H1 (cell line): ENCODE measurements around the gene MRPL45. TPM values are rescaled to one million over a fixed set of nuclear protein-coding genes. Genes with fewer than 3 reads are reported as not detected.

Experiments
- CTCF ChIA-PET: fragments of 300-600 bp; sonication (Branson Sonifier 250); formaldehyde crosslinking; loops from one replicate; lab custom pipeline; 2021; ENCODE audit not compliant: partially characterized antibody; lab: Charles Lee
- POLR2A ChIA-PET: fragments of 300-600 bp; sonication (Branson Sonifier 250); formaldehyde crosslinking; loops from one replicate; lab custom pipeline; 2021; ENCODE audit warnings: inconsistent platforms; ENCODE audit not compliant: partially characterized antibody; lab: Charles Lee
- DNase-seq, 2 experiments: peaks; one replicate each; pipeline versions ENCODE4 v3.0.0 to v3.0.0-alpha.2; 2010 to 2022; ENCODE audit warnings: low spot score in 2 of 2, low read depth in 1 of 2, mixed read lengths in 1 of 2
- FAIRE-seq: peaks from 2 replicates; lab custom pipeline; 2011; peaks lifted over from hg19 to GRCh38; lab: Jason Lieb, UNC
- H2AFZ ChIP-seq: 2 replicates; pipeline ENCODE4 v1.8.1; 2012; ENCODE audit warnings: low read length, inconsistent platforms
- H2AK5ac ChIP-seq: 2 replicates; pipeline ENCODE4 v1.6.1; 2013; ENCODE audit warnings: low read depth, low read length
- H2BK120ac ChIP-seq: replicated peaks from 2 replicates; pipeline ENCODE3; 2013; ENCODE audit warnings: low read depth, low read length, inconsistent platforms
- H2BK12ac ChIP-seq: 2 replicates; pipeline ENCODE4 v1.6.1; 2013; ENCODE audit warnings: low read depth, low read length
- H2BK15ac ChIP-seq: 2 replicates; pipeline ENCODE4 v1.6.1; 2013; ENCODE audit warnings: low read length
- H2BK20ac ChIP-seq: 2 replicates; pipeline ENCODE4 v1.6.1; 2013; ENCODE audit warnings: low read length
- H2BK5ac ChIP-seq: 2 replicates; pipeline ENCODE4 v1.6.1; 2013; ENCODE audit warnings: low read depth, low read length
- H3K14ac ChIP-seq: 2 replicates; pipeline ENCODE4 v1.6.1; 2013; ENCODE audit warnings: inconsistent platforms; ENCODE audit not compliant: insufficient read length
- H3K18ac ChIP-seq: 2 replicates; pipeline ENCODE4 v1.6.1; 2013; ENCODE audit warnings: low read length; ENCODE audit errors: extremely low read depth
- H3K23ac ChIP-seq: 2 replicates; pipeline ENCODE4 v1.6.1; 2013; ENCODE audit warnings: inconsistent platforms; ENCODE audit not compliant: insufficient read length
- H3K23me2 ChIP-seq: 2 replicates; pipeline ENCODE4 v1.6.1; 2013; ENCODE audit warnings: low read depth, low read length
- H3K27ac ChIP-seq: 2 replicates; pipeline ENCODE4 v1.6.1; 2011; ENCODE audit warnings: low read depth, low read length, inconsistent platforms
- H3K27me3 ChIP-seq, 4 experiments: replicated peaks in 1 of 4; 1 replicate in 1 of 4; 2 replicates in 3 of 4; pipeline versions ENCODE4 v1.6.1 to v1.8.1; 2011 to 2013; ENCODE audit warnings: low read length in 3 of 4, mild to moderate bottlenecking in 3 of 4, inconsistent platforms in 2 of 4, mixed read lengths in 2 of 4, moderate library complexity in 1 of 4; ENCODE audit not compliant: control insufficient read depth in 3 of 4, insufficient read depth in 3 of 4; ENCODE audit errors: extremely low read depth in 1 of 4
- H3K36me3 ChIP-seq, 4 experiments: 2 replicates each; pipeline versions ENCODE4 v1.6.1 to v1.8.1; 2011 to 2013; ENCODE audit warnings: mild to moderate bottlenecking in 4 of 4, low read length in 3 of 4, moderate library complexity in 2 of 4, control low read depth in 1 of 4, inconsistent platforms in 1 of 4; ENCODE audit not compliant: insufficient read depth in 4 of 4, control insufficient read depth in 2 of 4
- H3K4ac ChIP-seq: replicated peaks from 2 replicates; pipeline ENCODE3; 2013; ENCODE audit warnings: low read length, low read depth, mixed read lengths, inconsistent platforms; ENCODE audit not compliant: insufficient read length
- H3K4me1 ChIP-seq, 4 experiments: replicated peaks in 1 of 4; 1 replicate in 1 of 4; 2 replicates in 3 of 4; pipeline versions ENCODE4 v1.6.1 to v1.8.1; 2011 to 2013; ENCODE audit warnings: low read length in 3 of 4, inconsistent platforms in 2 of 4, mixed read lengths in 1 of 4; ENCODE audit not compliant: insufficient read depth in 4 of 4, control insufficient read depth in 3 of 4
- H3K4me2 ChIP-seq, 2 experiments: 2 replicates each; pipeline versions ENCODE4 v1.6.1 to v1.8.1; 2011 to 2013; ENCODE audit warnings: low read depth in 2 of 2, low read length in 2 of 2, control low read depth in 1 of 2, inconsistent platforms in 1 of 2, mild to moderate bottlenecking in 1 of 2; ENCODE audit not compliant: insufficient read depth in 1 of 2
- H3K4me3 ChIP-seq, 4 experiments: fragments of 200-600, 300-600 bp in 1 of 4; sonication (generic), shearing (Covaris generic), sonication (Bioruptor Twin) in 1 of 4; 2 replicates each; pipeline versions ENCODE4 v1.5.1 to v1.8.1; 2011 to 2016; ENCODE audit warnings: low read length in 4 of 4, low read depth in 3 of 4, control low read depth in 2 of 4, inconsistent platforms in 2 of 4, mild to moderate bottlenecking in 2 of 4, mixed read lengths in 1 of 4, moderate library complexity in 1 of 4; ENCODE audit not compliant: insufficient read depth in 2 of 4; ENCODE audit errors: extremely low read depth in 1 of 4
- H3K56ac ChIP-seq: replicated peaks from 2 replicates; pipeline ENCODE3; 2013; ENCODE audit warnings: low read depth, mild to moderate bottlenecking, mixed read lengths, low read length, inconsistent platforms; ENCODE audit not compliant: insufficient read length
- H3K79me1 ChIP-seq: 2 replicates; pipeline ENCODE4 v1.6.1; 2013; ENCODE audit warnings: low read depth, low read length, control low read depth
- H3K79me2 ChIP-seq, 2 experiments: 2 replicates each; pipeline versions ENCODE4 v1.6.1 to v1.8.1; 2012 to 2013; ENCODE audit warnings: low read length in 2 of 2, mild to moderate bottlenecking in 2 of 2, inconsistent platforms in 1 of 2; ENCODE audit not compliant: insufficient read depth in 2 of 2, control insufficient read depth in 1 of 2
- H3K9ac ChIP-seq, 4 experiments: replicated peaks in 1 of 4; 1 replicate in 1 of 4; 2 replicates in 3 of 4; pipeline versions ENCODE4 v1.6.1 to v1.8.1; 2011 to 2013; ENCODE audit warnings: low read depth in 3 of 4, low read length in 3 of 4, control low read depth in 2 of 4, mild to moderate bottlenecking in 2 of 4, moderate library complexity in 2 of 4, inconsistent platforms in 1 of 4; ENCODE audit errors: extremely low read depth in 1 of 4
- H3K9me3 ChIP-seq, 2 experiments: 2 replicates each; pipeline versions ENCODE4 v1.6.1 to v1.8.1; 2012 to 2013; ENCODE audit warnings: mild to moderate bottlenecking in 2 of 2, moderate library complexity in 2 of 2, control low read depth in 1 of 2, inconsistent platforms in 1 of 2, low read depth in 1 of 2, low read length in 1 of 2, mixed read lengths in 1 of 2; ENCODE audit not compliant: insufficient read depth in 2 of 2
- H4K20me1 ChIP-seq, 2 experiments: replicated peaks in 1 of 2; 2 replicates each; pipeline versions ENCODE3 to v1.8.1; 2011 to 2013; ENCODE audit warnings: inconsistent platforms in 2 of 2, low read length in 2 of 2, mild to moderate bottlenecking in 1 of 2; ENCODE audit not compliant: insufficient read depth in 2 of 2, control insufficient read depth in 1 of 2
- H4K5ac ChIP-seq: 2 replicates; pipeline ENCODE4 v1.6.1; 2013; ENCODE audit warnings: low read length, low read depth, mixed read lengths, inconsistent platforms; ENCODE audit not compliant: insufficient read length
- H4K8ac ChIP-seq: 2 replicates; pipeline ENCODE4 v1.8.0; 2013; ENCODE audit warnings: mild to moderate bottlenecking, moderate library complexity, low read length, inconsistent platforms; ENCODE audit not compliant: insufficient read depth; ENCODE audit errors: extremely low read depth
- H4K91ac ChIP-seq: replicated peaks from 2 replicates; pipeline ENCODE3; 2013; ENCODE audit warnings: low read length, mixed read lengths, inconsistent platforms; ENCODE audit not compliant: insufficient read length
- CBX5 ChIP-seq: fragments of 300-800, 300-1000 bp; sonication (generic); IDR thresholded peaks from 2 replicates; pipeline ENCODE4 v1.7.1; 2016; ENCODE audit warnings: antibody characterized with exemption, low read length, low read depth
- NANOG ChIP-seq: IDR thresholded peaks from 2 replicates; pipeline ENCODE4 v1.6.1; 2011; ENCODE audit warnings: low read length, low read depth, mild to moderate bottlenecking, inconsistent platforms; ENCODE audit not compliant: insufficient read depth, poor library complexity, severe bottlenecking
- SAP30 ChIP-seq: fragments of 300-600 bp; sonication (generic); IDR thresholded peaks from 2 replicates; pipeline ENCODE4 v1.7.1; 2012; ENCODE audit warnings: low read length, moderate library complexity, mild to moderate bottlenecking, inconsistent platforms; ENCODE audit not compliant: insufficient read depth, insufficient replicate concordance
- SIX5 ChIP-seq: IDR thresholded peaks from 2 replicates; pipeline ENCODE4 v1.6.1; 2011; ENCODE audit warnings: mild to moderate bottlenecking, low read depth, low read length
- YY1 ChIP-seq: IDR thresholded peaks from 2 replicates; pipeline ENCODE4 v1.6.1; 2011; ENCODE audit warnings: low read depth, mild to moderate bottlenecking, low read length
- WGBS, 2 experiments: shearing (Covaris generic) in 1 of 2; methylation state at CpG; one replicate each; pipeline versions ENCODE4 v1.1.6 to v1.1.7; 2013 to 2015; ENCODE audit warnings: low lambda C conversion rate in 2 of 2, mixed read lengths in 2 of 2, inconsistent platforms in 1 of 2, low coverage in 1 of 2, missing lambda C conversion rate in 1 of 2; ENCODE audit not compliant: insufficient replicate concordance in 2 of 2, insufficient coverage in 1 of 2, insufficient read length in 1 of 2; ENCODE audit errors: extremely low coverage in 1 of 2, missing lambda C conversion rate in 1 of 2; 5-methylcytosine and 5-hydroxymethylcytosine counted together
- polyA plus RNA-seq, 7 experiments: library from polyadenylated mRNA; depleted of rRNA in 3 of 7; stranded (reverse) in 5 of 7; unstranded in 2 of 7; fragments of >200 nt in 5 of 7; fragments of 200-250 nt in 2 of 7; gene quantifications; 1 replicate in 5 of 7; 2 replicates in 1 of 7; 4 replicates in 1 of 7; pipeline versions ENCODE4 v1.2.1 to v1.2.3, GENCODE V29; 2011 to 2013; ENCODE audit warnings: missing spikeins in 2 of 7, mixed read lengths in 2 of 7
- total RNA-seq: library from RNA; stranded (reverse); fragmentation: NEBNext Ultra II Directional; extraction: Animal tissue kit (Norgen Biotek cat#: 25700); gene quantifications from 2 replicates; pipeline ENCODE4 v1.2.1, GENCODE V29; 2021

Gene MRPL45
- total and polyA plus RNA-seq, 2 of the 8 experiments (the other 6 are each of a cell fraction or from before 2014, with no cell fraction given), result 65.6 to 71.7 TPM

GRCh38 chr17:38341035-38341721 is 44.2 kb downstream of the MRPL45 start:
- no peak overlapping the region for H2AFZ ChIP-seq
- no peaks in the 10 kb centered on the region for H4K20me1 ChIP-seq
- H3K4me2 ChIP-seq, result peak overlapping the region; percentile 10 to 38; a peak in 3 of 4 replicates

More at GRCh38 chr17:38341035-38341721, 44.2 kb downstream of the MRPL45 start:
- no peak overlapping the region for H2AK5ac ChIP-seq
- H3K4ac ChIP-seq, result no peak overlapping the region
- H2BK15ac ChIP-seq, result 0 out of 2 replicates have a peak overlapping the region, but pooled peaks have one; percentile 47
- H3K4me3 ChIP-seq, result no peak overlapping the region
- H3K18ac ChIP-seq, result peak overlapping the region; percentile 0; the same call in 1 of the 2 replicates
- H3K9ac ChIP-seq, result no peak overlapping the region
- peaks cover 0 to 9% (median 3%) of the 10 kb centered on the region in 4 experiments; a peak in 3 of 7 replicates for H3K4me1 ChIP-seq
- ChIA-PET CTCF (interaction anchor here (0.9 to 25.7 kb wide), 9 partner anchors 9 to 78 kb away, joined by 3 to 400 read pairs (median 4); partner anchors contain the start of genes ARHGAP23 and SOCS7), POLR2A (interaction anchor here (0.7 to 1.9 kb wide), 6 partner anchors 9 to 75 kb away, joined by 3 to 8 read pairs (median 3); partner anchors contain the start of gene SOCS7)
- peak in 1 of 2 experiments; percentile 17 for DNase-seq
- peak overlapping the region; percentile 8; the same call in 1 of the 2 replicates for H2BK20ac ChIP-seq
- no peaks in the 10 kb centered on the region for H3K79me1 ChIP-seq
- no peaks in the 10 kb centered on the region for H3K23me2 ChIP-seq
- H3K14ac ChIP-seq, result no peak overlapping the region
- H3K79me2 ChIP-seq, result no peaks in the 10 kb centered on the region
- H4K5ac ChIP-seq, result no peak overlapping the region
- H4K8ac ChIP-seq, result peak overlapping the region; percentile 53; the same call in 1 of the 2 replicates
- FAIRE-seq, result no peak
- TF ChIP-seq CBX5 (no peak), SAP30 (no peak), YY1 (0 out of 2 replicates have a peak, but pooled peaks have one; percentile 20), SIX5 (no peak), NANOG (peak; percentile 59)
- no peak overlapping the region for H3K23ac ChIP-seq
- H2BK120ac ChIP-seq, result peak overlapping the region; percentile 66
- no peak overlapping the region for H4K91ac ChIP-seq
- WGBS, 2 experiments, result 60% methylated on average over 5 of the region's 5 CpGs; no CpG with 5 or more reads in 1 of the 2 experiments
- no peak overlapping the region for H3K56ac ChIP-seq
- no peak overlapping the region for H3K27ac ChIP-seq
- no peaks in the 10 kb centered on the region for H3K27me3 ChIP-seq
- no peaks in the 10 kb centered on the region for H3K36me3 ChIP-seq
- H2BK5ac ChIP-seq, result peak overlapping the region; percentile 26; the same call in 1 of the 2 replicates
- no peak overlapping the region for H2BK12ac ChIP-seq
- no peaks in the 10 kb centered on the region for H3K9me3 ChIP-seq
